GM12878 (cell line): Measurements from ENCODE around the gene KIF24.

Experiments
- BRCA1 ChIP-seq: IDR thresholded peaks from 2 replicates; pipeline ENCODE4 v1.6.1; 2011; ENCODE audit warnings: low read depth, low read length, improper control_type of control experiment
- CHD4 ChIP-seq: fragments of 200-600 bp; sonication (generic); IDR thresholded peaks from 2 replicates; pipeline ENCODE4 v1.6.1; 2016; ENCODE audit warnings: mild to moderate bottlenecking
- EGR1 ChIP-seq, 2 experiments: IDR thresholded peaks; 1 replicate in 1 of 2; 2 replicates in 1 of 2; pipeline ENCODE4 v1.6.1; 2011 to 2012; ENCODE audit warnings: low read depth in 2 of 2, low read length in 2 of 2, borderline replicate concordance in 1 of 2, mild to moderate bottlenecking in 1 of 2, moderate library complexity in 1 of 2
- EP300 ChIP-seq, 2 experiments: fragments of 150-350 bp in 1 of 2; IDR thresholded peaks; 2 replicates each; pipeline ENCODE4 v1.6.1; 2011 to 2012; ENCODE audit warnings: low read depth in 2 of 2, low read length in 2 of 2, borderline replicate concordance in 1 of 2, improper control_type of control experiment in 1 of 2, inconsistent platforms in 1 of 2; ENCODE audit not compliant: control insufficient read depth in 1 of 2
- POLR2A ChIP-seq: IDR thresholded peaks from 2 replicates; pipeline ENCODE4 v1.6.1; 2011; ENCODE audit warnings: low read depth, mild to moderate bottlenecking, low read length
- POLR2AphosphoS2 ChIP-seq: IDR thresholded peaks from 2 replicates; pipeline ENCODE4 v1.6.1; 2011; ENCODE audit warnings: low read depth, mild to moderate bottlenecking, low read length, improper control_type of control experiment, moderate library complexity
- RAD21 ChIP-seq: IDR thresholded peaks from 2 replicates; pipeline ENCODE4 v1.6.1; 2011; ENCODE audit warnings: mild to moderate bottlenecking, low read depth, low read length, moderate library complexity; ENCODE audit not compliant: insufficient read depth
- REST ChIP-seq: IDR thresholded peaks from 2 replicates; pipeline ENCODE4 v1.6.1; 2012; ENCODE audit warnings: mild to moderate bottlenecking, low read depth, low read length
- SMARCA5 ChIP-seq: fragments of 450-650 bp; IDR thresholded peaks from 2 replicates; pipeline ENCODE4 v1.6.1; 2017; ENCODE audit warnings: mild to moderate bottlenecking
- ZBTB4 ChIP-seq: fragments of 450-650 bp; formaldehyde crosslinking; IDR thresholded peaks from 2 replicates; pipeline ENCODE4 v1.4.0; 2022; ENCODE audit warnings: mild to moderate bottlenecking, moderate library complexity
- ZNF384 ChIP-seq: IDR thresholded peaks from 2 replicates; pipeline ENCODE4 v1.6.1; 2012; ENCODE audit warnings: low read depth, mild to moderate bottlenecking, low read length, improper control_type of control experiment, borderline replicate concordance
- ZSCAN29 ChIP-seq: fragments of 450-650 bp; IDR thresholded peaks from 2 replicates; pipeline ENCODE4 v1.6.1; 2017; ENCODE audit warnings: mild to moderate bottlenecking, moderate library complexity
- TF ChIP-seq, protein P1 (sequence below), 3 experiments: IDR thresholded peaks in 2 of 3; conservative IDR thresholded peaks in 1 of 3; 2 replicates each; pipeline ENCODE4 v1.5.1; 2011; ENCODE audit warnings: low read depth in 3 of 3, low read length in 3 of 3, mild to moderate bottlenecking in 3 of 3, control low read depth in 2 of 3, moderate library complexity in 2 of 3, inconsistent platforms in 1 of 3, mixed read lengths in 1 of 3; ENCODE audit not compliant: control insufficient read depth in 2 of 3, insufficient read depth in 1 of 3; ENCODE audit errors: extremely low read depth in 1 of 3

GRCh38 chr9:34377404-34377746 lies 48.3 kb upstream of the KIF24 start:
- TF ChIP-seq EGR1 (IDR thresholded peaks at IDR 0.05; ENCODE audit: borderline replicate concordance in 1 of 2, low read depth in 2 of 2, low read length in 2 of 2) (no peak), ZSCAN29 (no peak), POLR2A (no peak), SMARCA5 (no peak), ZBTB4 (no peak), POLR2AphosphoS2 (no peak), EP300 (IDR thresholded peaks at IDR 0.05; ENCODE audit: borderline replicate concordance in 1 of 2, control insufficient read depth in 1 of 2, low read depth in 2 of 2, low read length in 2 of 2) (no peak), CHD4 (no peak), BRCA1 (no peak), ZNF384 (no peak), REST (no peak), RAD21 (no peak)
- TF ChIP-seq, protein P1, sequence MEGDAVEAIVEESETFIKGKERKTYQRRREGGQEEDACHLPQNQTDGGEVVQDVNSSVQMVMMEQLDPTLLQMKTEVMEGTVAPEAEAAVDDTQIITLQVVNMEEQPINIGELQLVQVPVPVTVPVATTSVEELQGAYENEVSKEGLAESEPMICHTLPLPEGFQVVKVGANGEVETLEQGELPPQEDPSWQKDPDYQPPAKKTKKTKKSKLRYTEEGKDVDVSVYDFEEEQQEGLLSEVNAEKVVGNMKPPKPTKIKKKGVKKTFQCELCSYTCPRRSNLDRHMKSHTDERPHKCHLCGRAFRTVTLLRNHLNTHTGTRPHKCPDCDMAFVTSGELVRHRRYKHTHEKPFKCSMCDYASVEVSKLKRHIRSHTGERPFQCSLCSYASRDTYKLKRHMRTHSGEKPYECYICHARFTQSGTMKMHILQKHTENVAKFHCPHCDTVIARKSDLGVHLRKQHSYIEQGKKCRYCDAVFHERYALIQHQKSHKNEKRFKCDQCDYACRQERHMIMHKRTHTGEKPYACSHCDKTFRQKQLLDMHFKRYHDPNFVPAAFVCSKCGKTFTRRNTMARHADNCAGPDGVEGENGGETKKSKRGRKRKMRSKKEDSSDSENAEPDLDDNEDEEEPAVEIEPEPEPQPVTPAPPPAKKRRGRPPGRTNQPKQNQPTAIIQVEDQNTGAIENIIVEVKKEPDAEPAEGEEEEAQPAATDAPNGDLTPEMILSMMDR (IDR thresholded peaks at IDR 0.05 in 2 of 3, conservative IDR thresholded peaks at IDR 0.05 in 1 of 3; ENCODE audit: control insufficient read depth in 2 of 3, extremely low read depth in 1 of 3, insufficient read depth in 1 of 3, low read depth in 3 of 3, low read length in 3 of 3) = no peak
